ENCODE data around the gene TASOR2. TPM values are rescaled to one million over a fixed set of nuclear protein-coding genes. Genes with fewer than 3 reads are reported as not detected.

Gene TASOR2
- polyA plus RNA-seq, 1 donor (not counting 4 experiments of a cell fraction or from before 2014, with no cell fraction given): 40.4 TPM

- H3K36me3 ChIP-seq (ENCODE audit: control insufficient read depth in 2 of 2, extremely low read depth in 1 of 2, insufficient read depth in 2 of 2, low read length in 2 of 2): no peaks in the 10 kb centered on the region
- no peak overlapping the region for H3K4me2 ChIP-seq (ENCODE audit: control insufficient read depth, extremely low read depth, insufficient read depth, low read depth, low read length)
- DNase-seq (ENCODE audit: low read depth, low spot score) (no peak), FAIRE-seq (no peak)
- H3K9me1 ChIP-seq (ENCODE audit: control insufficient read depth, extremely low read depth, insufficient read depth, low read length): no peaks in the 10 kb centered on the region
- no peak overlapping the region for H3K27ac ChIP-seq (ENCODE audit: control insufficient read depth, insufficient read depth, low read length)
- TF ChIP-seq CTCF (optimal IDR thresholded peaks at IDR 0.05 in 1 of 3, IDR thresholded peaks at IDR 0.05 in 1 of 3, conservative IDR thresholded peaks at IDR 0.05 in 1 of 3; ENCODE audit: extremely low read depth in 1 of 3, insufficient read depth in 2 of 3, low read length in 3 of 3) (no peak), EZH2 (IDR thresholded peaks at IDR 0.05; ENCODE audit: low read length) (no peak)
- no peak overlapping the region for H3K9ac ChIP-seq (ENCODE audit: control insufficient read depth, extremely low read depth, insufficient read depth, low read length)
- H3K79me2 ChIP-seq (ENCODE audit: control insufficient read depth, insufficient read depth, low read length): no peaks in the 10 kb centered on the region
- no peak overlapping the region for H3K4me3 ChIP-seq (ENCODE audit: control insufficient read depth in 2 of 3, extremely low read depth in 1 of 3, insufficient read depth in 2 of 3, low read depth in 1 of 3, low read length in 3 of 3)
- dilution Hi-C loops (cut with MboI; ENCODE audit: extremely low pct_ligation_motif_present, low sequenced_read_pairs): no loop called here
- H3K9me3 ChIP-seq (ENCODE audit: control insufficient read depth, low read depth, low read length): no peaks in the 10 kb centered on the region
- no peaks in the 10 kb centered on the region for H4K20me1 ChIP-seq (ENCODE audit: control insufficient read depth, extremely low read depth, insufficient read depth, low read length)
- H2AFZ ChIP-seq (ENCODE audit: control insufficient read depth, low read length): no peak overlapping the region
- H3K27me3 ChIP-seq (ENCODE audit: control insufficient read depth, extremely low read depth, insufficient read depth, low read length): no peaks in the 10 kb centered on the region
- H3K4me1 ChIP-seq (ENCODE audit: control insufficient read depth, extremely low read depth, insufficient read depth, low read length): peaks cover 6% of the 10 kb centered on the region
Observed at GRCh38 chr10:5679037-5679435, 5.6 kb upstream of the TASOR2 start.

GRCh38 chr10:5679606-5680005 lies 5.0 kb upstream of the TASOR2 start:
- no peaks in the 10 kb centered on the region for H3K27me3 ChIP-seq (ENCODE audit: control insufficient read depth, extremely low read depth, insufficient read depth, low read length)
- no peak overlapping the region for H2AFZ ChIP-seq (ENCODE audit: control insufficient read depth, low read length)
- no peak for FAIRE-seq
- dilution Hi-C loops (cut with MboI; ENCODE audit: extremely low pct_ligation_motif_present, low sequenced_read_pairs): no loop called here
- H3K79me2 ChIP-seq (ENCODE audit: control insufficient read depth, insufficient read depth, low read length): no peaks in the 10 kb centered on the region
- no peaks in the 10 kb centered on the region for H3K36me3 ChIP-seq (ENCODE audit: control insufficient read depth in 2 of 2, extremely low read depth in 1 of 2, insufficient read depth in 2 of 2, low read length in 2 of 2)
- no peak overlapping the region for H3K9ac ChIP-seq (ENCODE audit: control insufficient read depth, extremely low read depth, insufficient read depth, low read length)
- no peak overlapping the region for H3K4me2 ChIP-seq (ENCODE audit: control insufficient read depth, extremely low read depth, insufficient read depth, low read depth, low read length)
- TF ChIP-seq EZH2 (IDR thresholded peaks at IDR 0.05; ENCODE audit: low read length): no peak
- TF ChIP-seq CTCF (optimal IDR thresholded peaks at IDR 0.05 in 1 of 3, IDR thresholded peaks at IDR 0.05 in 1 of 3, conservative IDR thresholded peaks at IDR 0.05 in 1 of 3; ENCODE audit: extremely low read depth in 1 of 3, insufficient read depth in 2 of 3, low read length in 3 of 3): peak in 1 of 3 experiments; percentile 7
- no peaks in the 10 kb centered on the region for H3K9me3 ChIP-seq (ENCODE audit: control insufficient read depth, low read depth, low read length)
- no peak overlapping the region for H3K27ac ChIP-seq (ENCODE audit: control insufficient read depth, insufficient read depth, low read length)
- H4K20me1 ChIP-seq (ENCODE audit: control insufficient read depth, extremely low read depth, insufficient read depth, low read length): no peaks in the 10 kb centered on the region
- H3K4me1 ChIP-seq (ENCODE audit: control insufficient read depth, extremely low read depth, insufficient read depth, low read length): peaks cover 9% of the 10 kb centered on the region
- DNase-seq (ENCODE audit: low read depth, low spot score): no peak
- no peaks in the 10 kb centered on the region for H3K9me1 ChIP-seq (ENCODE audit: control insufficient read depth, extremely low read depth, insufficient read depth, low read length)
- no peak overlapping the region for H3K4me3 ChIP-seq (ENCODE audit: control insufficient read depth in 2 of 3, extremely low read depth in 1 of 3, insufficient read depth in 2 of 3, low read depth in 1 of 3, low read length in 3 of 3)

Measured in keratinocyte (primary cell).